GM12873 (cell line): ENCODE data around the gene MEX3A.

ENCODE experiments used
- CTCF ChIP-seq: IDR thresholded peaks from 2 replicates; pipeline ENCODE4 v1.5.1; 2012; ENCODE audit warnings: low read depth, mild to moderate bottlenecking, moderate library complexity, low read length, control low read depth; ENCODE audit not compliant: insufficient read depth; ENCODE audit errors: missing control alignments

Gene MEX3A

GRCh38 chr1:156076609-156077429 is 5.4 kb downstream of the MEX3A start:
- no peak for TF ChIP-seq CTCF

- no peak for TF ChIP-seq CTCF
Observed at GRCh38 chr1:156075775-156076204, 6.5 kb downstream of the MEX3A start.

- no peak for TF ChIP-seq CTCF
Observed at GRCh38 chr1:156075162-156075561, 7.1 kb downstream of the MEX3A start.

- TF ChIP-seq CTCF = no peak
Observed at GRCh38 chr1:156074661-156075060, 7.6 kb downstream of the MEX3A start.

- no peak for TF ChIP-seq CTCF
Observed at GRCh38 chr1:156073740-156074139, 8.5 kb downstream of the MEX3A start.

- TF ChIP-seq CTCF = no peak
Observed at GRCh38 chr1:156073110-156073687, 9.1 kb downstream of the MEX3A start.

GRCh38 chr1:156072251-156072650 is 10.0 kb downstream of the MEX3A start:
- TF ChIP-seq CTCF = no peak
